ENCODE measurements around the gene SPNS2.

Gene SPNS2

GRCh38 chr17:4551141-4551540 lies 52.5 kb downstream of the SPNS2 start:
- Histone ChIP-seq H3K27ac (ENCODE audit: low read depth, low read length) (no peak overlapping the region), H2BK15ac (replicated peaks; ENCODE audit: low read depth) (no peak overlapping the region), H3K18ac (ENCODE audit: low read length) (no peak overlapping the region), H4K8ac (ENCODE audit: low read depth, low read length) (no peak overlapping the region), H3K23ac (ENCODE audit: low read length) (no peak overlapping the region), H2BK120ac (ENCODE audit: low read depth, low read length) (no peak overlapping the region), H3K56ac (ENCODE audit: low read length) (no peak overlapping the region), H3K4me1 (ENCODE audit: control insufficient read depth, low read depth, low read length) (peaks cover 3% of the 10 kb centered on the region), H3K27me3 (ENCODE audit: insufficient read depth, low read length, poor library complexity) (no peaks in the 10 kb centered on the region), H3K4ac (ENCODE audit: low read depth, low read length) (no peak overlapping the region), H3K79me1 (ENCODE audit: low read length) (peaks cover 20% of the 10 kb centered on the region), H2AK5ac (ENCODE audit: low read length) (no peak overlapping the region), H3K9ac (ENCODE audit: low read length) (no peak overlapping the region), H3K79me2 (ENCODE audit: control insufficient read depth, insufficient read depth, low read length) (peaks cover 23% of the 10 kb centered on the region), H3K4me3 (ENCODE audit: low read length) (no peak overlapping the region), H3K36me3 (ENCODE audit: control insufficient read depth, insufficient read depth, low read length) (peaks cover 31% of the 10 kb centered on the region), H2BK5ac (ENCODE audit: low read length) (no peak overlapping the region), H4K5ac (ENCODE audit: low read length) (no peak overlapping the region), H3K4me2 (ENCODE audit: low read length) (no peak overlapping the region)
- peak; percentile 60 for DNase-seq
- WGBS (ENCODE audit: extremely low coverage, insufficient coverage, low lambda C conversion rate), result no CpG with 5 or more reads among the region's 8 CpGs

DNA sequence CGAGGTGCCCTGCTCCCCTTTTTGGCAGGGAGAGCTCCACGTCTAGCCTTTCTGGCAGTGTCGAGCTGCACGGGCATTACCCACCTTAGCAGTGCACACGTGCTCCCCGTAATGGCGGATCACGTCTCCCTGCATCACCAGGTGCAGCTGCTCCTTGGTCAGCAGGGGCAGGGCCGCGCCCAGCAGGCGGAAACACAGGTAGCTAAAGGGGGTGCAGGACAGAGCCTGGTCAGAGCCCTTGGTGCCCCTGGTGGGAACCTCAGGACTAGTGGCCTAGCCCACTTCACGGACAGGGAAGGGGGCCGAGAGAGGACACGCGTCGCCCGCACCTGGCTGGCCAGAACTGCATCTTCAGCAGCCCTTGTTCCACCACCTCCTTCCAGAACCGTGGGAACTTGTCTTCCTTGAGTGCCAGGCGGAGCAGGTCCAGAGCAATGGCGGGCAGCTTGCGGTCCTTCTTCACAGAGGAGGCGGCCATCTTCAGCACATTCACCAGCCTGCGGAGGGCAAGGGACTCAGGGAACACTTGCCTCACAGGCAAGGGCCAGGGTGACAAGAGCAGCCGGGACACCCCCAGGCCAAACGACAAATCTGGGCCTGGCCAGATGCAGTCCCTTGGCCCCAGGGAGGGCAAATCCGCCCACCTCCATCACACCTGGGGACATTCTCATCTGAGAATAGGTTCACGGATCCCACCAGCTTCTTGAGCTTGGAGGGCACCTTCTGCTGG lies 53.3 kb downstream of the SPNS2 start:
- Histone ChIP-seq H3K9ac (ENCODE audit: low read length) (no peak overlapping the region), H3K27me3 (ENCODE audit: insufficient read depth, low read length, poor library complexity) (no peaks in the 10 kb centered on the region)
- no CpG with 5 or more reads among the region's 27 CpGs for WGBS (ENCODE audit: extremely low coverage, insufficient coverage, low lambda C conversion rate)

DNA sequence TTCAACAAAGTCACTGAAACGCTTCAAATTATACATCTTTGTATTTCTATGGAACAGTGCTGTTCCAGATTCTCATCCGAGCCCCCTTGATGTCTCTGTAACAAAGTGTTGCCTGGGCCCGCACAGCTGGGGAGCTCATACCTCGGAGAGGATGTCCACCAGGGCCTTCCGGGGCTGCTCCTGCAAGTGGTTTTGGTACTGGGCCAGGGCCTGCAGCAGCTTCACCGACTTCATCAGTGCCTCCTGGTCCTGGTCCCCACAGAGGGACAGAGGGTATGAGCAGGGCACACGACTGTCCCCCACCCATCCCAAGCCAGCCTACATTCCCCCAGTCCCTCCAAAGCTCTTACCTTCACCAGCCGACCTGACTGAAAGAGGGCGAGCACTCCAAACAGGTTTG lies 55.0 kb downstream of the SPNS2 start:
- peak overlapping the region; percentile 99 for H3K56ac ChIP-seq (ENCODE audit: low read length)
- H2BK120ac ChIP-seq (ENCODE audit: low read depth, low read length), result no peak overlapping the region
- H2BK15ac ChIP-seq (replicated peaks; ENCODE audit: low read depth), result no peak overlapping the region
- H3K18ac ChIP-seq (ENCODE audit: low read length), result no peak overlapping the region
- no peak overlapping the region for H3K23ac ChIP-seq (ENCODE audit: low read length)
- H3K79me1 ChIP-seq (ENCODE audit: low read length), result peaks cover 18% of the 10 kb centered on the region
- H2BK5ac ChIP-seq (ENCODE audit: low read length), result no peak overlapping the region
- no peak overlapping the region for H4K8ac ChIP-seq (ENCODE audit: low read depth, low read length)
- H4K5ac ChIP-seq (ENCODE audit: low read length), result no peak overlapping the region
- peaks cover 22% of the 10 kb centered on the region for H3K36me3 ChIP-seq (ENCODE audit: control insufficient read depth, insufficient read depth, low read length)
- peaks cover 3% of the 10 kb centered on the region for H3K4me1 ChIP-seq (ENCODE audit: control insufficient read depth, low read depth, low read length)
- no peaks in the 10 kb centered on the region for H3K27me3 ChIP-seq (ENCODE audit: insufficient read depth, low read length, poor library complexity)
- peak overlapping the region; percentile 97 for H3K9ac ChIP-seq (ENCODE audit: low read length)
- H3K79me2 ChIP-seq (ENCODE audit: control insufficient read depth, insufficient read depth, low read length), result peaks cover 23% of the 10 kb centered on the region
- H3K4me3 ChIP-seq (ENCODE audit: low read length), result no peak overlapping the region
- no peak overlapping the region for H3K4ac ChIP-seq (ENCODE audit: low read depth, low read length)
- no CpG with 5 or more reads among the region's 9 CpGs for WGBS (ENCODE audit: extremely low coverage, insufficient coverage, low lambda C conversion rate)
- DNase-seq, result no peak
- peak overlapping the region; percentile 74 for H3K4me2 ChIP-seq (ENCODE audit: low read length)
- no peak overlapping the region for H3K27ac ChIP-seq (ENCODE audit: low read depth, low read length)
- no peak overlapping the region for H2AK5ac ChIP-seq (ENCODE audit: low read length)

More for the DNA sequence above, 53.3 kb downstream of the SPNS2 start:
- peaks cover 20% of the 10 kb centered on the region for H3K79me1 ChIP-seq (ENCODE audit: low read length)
- peaks cover 3% of the 10 kb centered on the region for H3K4me1 ChIP-seq (ENCODE audit: control insufficient read depth, low read depth, low read length)
- peaks cover 23% of the 10 kb centered on the region for H3K79me2 ChIP-seq (ENCODE audit: control insufficient read depth, insufficient read depth, low read length)
- H3K56ac ChIP-seq (ENCODE audit: low read length), result no peak overlapping the region
- no peak overlapping the region for H3K4ac ChIP-seq (ENCODE audit: low read depth, low read length)
- H3K4me3 ChIP-seq (ENCODE audit: low read length), result no peak overlapping the region
- no peak overlapping the region for H3K4me2 ChIP-seq (ENCODE audit: low read length)
- H2BK15ac ChIP-seq (replicated peaks; ENCODE audit: low read depth), result no peak overlapping the region
- peaks cover 30% of the 10 kb centered on the region for H3K36me3 ChIP-seq (ENCODE audit: control insufficient read depth, insufficient read depth, low read length)
- no peak overlapping the region for H2BK120ac ChIP-seq (ENCODE audit: low read depth, low read length)
- DNase-seq, result no peak
- no peak overlapping the region for H3K27ac ChIP-seq (ENCODE audit: low read depth, low read length)
- no peak overlapping the region for H2AK5ac ChIP-seq (ENCODE audit: low read length)
- no peak overlapping the region for H4K5ac ChIP-seq (ENCODE audit: low read length)
- H2BK5ac ChIP-seq (ENCODE audit: low read length), result no peak overlapping the region
- no peak overlapping the region for H3K23ac ChIP-seq (ENCODE audit: low read length)
- H4K8ac ChIP-seq (ENCODE audit: low read depth, low read length), result no peak overlapping the region
- no peak overlapping the region for H3K18ac ChIP-seq (ENCODE audit: low read length)

DNA sequence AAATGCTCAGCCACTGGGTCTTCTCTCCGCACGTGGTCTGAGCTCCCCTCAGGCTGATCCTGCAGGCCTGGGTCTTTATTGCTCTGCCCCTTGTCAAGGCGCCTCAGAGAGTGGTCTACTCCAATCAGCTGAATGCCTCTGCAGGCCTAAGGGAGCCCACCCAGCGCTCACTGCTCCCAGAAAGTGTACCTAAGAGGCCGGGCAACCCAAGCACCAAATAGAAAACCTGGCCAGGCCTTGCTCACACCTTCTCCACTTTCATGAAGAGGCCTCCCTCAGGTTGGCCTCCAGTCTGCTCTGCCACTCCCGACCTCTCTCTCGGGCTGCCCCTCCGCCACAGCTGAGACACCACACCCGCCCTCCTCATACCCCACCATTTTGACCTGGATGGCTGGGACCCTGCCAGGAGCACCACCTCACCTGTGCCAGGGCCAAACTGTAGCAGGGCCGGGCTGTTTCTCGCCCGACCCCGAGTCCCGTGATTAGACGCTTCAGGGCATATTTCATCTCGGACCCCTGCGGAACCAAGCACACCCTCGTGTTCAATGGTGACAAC lies 55.8 kb downstream of the SPNS2 start:
- Histone ChIP-seq H2BK120ac (ENCODE audit: low read depth, low read length) (no peak overlapping the region), H3K79me2 (ENCODE audit: control insufficient read depth, insufficient read depth, low read length) (peaks cover 23% of the 10 kb centered on the region), H2BK15ac (replicated peaks; ENCODE audit: low read depth) (no peak overlapping the region), H3K23ac (ENCODE audit: low read length) (no peak overlapping the region), H4K5ac (ENCODE audit: low read length) (no peak overlapping the region), H3K9ac (ENCODE audit: low read length) (peak overlapping the region; percentile 97), H3K36me3 (ENCODE audit: control insufficient read depth, insufficient read depth, low read length) (peaks cover 18% of the 10 kb centered on the region), H2AK5ac (ENCODE audit: low read length) (peak overlapping the region; percentile 71), H3K4me3 (ENCODE audit: low read length) (peak overlapping the region; percentile 99), H3K56ac (ENCODE audit: low read length) (peak overlapping the region; percentile 99), H3K27me3 (ENCODE audit: insufficient read depth, low read length, poor library complexity) (no peaks in the 10 kb centered on the region), H3K4me2 (ENCODE audit: low read length) (peak overlapping the region; percentile 74), H4K8ac (ENCODE audit: low read depth, low read length) (no peak overlapping the region), H3K27ac (ENCODE audit: low read depth, low read length) (no peak overlapping the region), H2BK5ac (ENCODE audit: low read length) (no peak overlapping the region), H3K79me1 (ENCODE audit: low read length) (peaks cover 16% of the 10 kb centered on the region), H3K4me1 (ENCODE audit: control insufficient read depth, low read depth, low read length) (peaks cover 3% of the 10 kb centered on the region), H3K4ac (ENCODE audit: low read depth, low read length) (peak overlapping the region; percentile 85), H3K18ac (ENCODE audit: low read length) (no peak overlapping the region)
- no CpG with 5 or more reads among the region's 18 CpGs for WGBS (ENCODE audit: extremely low coverage, insufficient coverage, low lambda C conversion rate)
- no peak for DNase-seq

DNA sequence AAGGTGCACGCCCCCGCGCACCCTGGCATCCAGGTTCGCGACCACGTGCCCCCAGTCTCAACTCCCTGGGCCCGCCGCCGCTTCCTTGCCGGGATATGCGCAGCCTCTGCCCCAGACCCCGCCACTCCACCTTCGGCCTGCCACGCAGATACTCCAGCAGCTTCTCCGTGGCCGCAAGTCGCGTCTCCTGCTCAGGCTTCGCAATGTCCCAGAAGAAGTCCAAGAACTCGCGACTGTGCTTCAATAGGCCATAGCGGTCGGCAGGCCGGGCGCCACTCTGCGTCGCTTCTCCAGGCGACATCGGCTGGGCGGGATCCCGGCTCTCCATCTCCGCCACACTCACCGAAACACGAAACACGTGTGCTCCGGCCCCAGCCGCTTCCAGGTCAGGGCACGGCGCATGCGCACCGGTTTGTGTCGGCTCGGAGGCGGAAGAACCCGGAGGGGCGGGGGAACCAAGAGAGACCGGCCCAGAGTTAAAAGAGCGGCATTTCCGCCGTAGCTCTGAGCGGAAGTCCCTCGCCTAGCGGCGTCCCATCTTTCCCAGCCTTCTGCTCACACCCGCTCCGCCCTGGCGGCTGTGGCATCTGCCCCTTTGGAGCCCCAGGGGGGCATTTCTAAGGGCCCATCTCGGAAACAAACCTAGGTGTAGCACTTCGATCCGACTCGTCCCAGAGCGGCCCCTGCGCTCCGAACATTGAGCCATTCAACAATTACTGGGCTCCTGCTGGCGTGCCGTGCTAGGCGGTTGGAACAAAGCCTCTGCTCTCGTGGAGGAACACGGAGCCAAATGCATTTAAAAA lies 56.5 kb downstream of the SPNS2 start, which contains the start of gene MYBBP1A:
TSS of gene MYBBP1A (minus strand) at position 388 of the 803 bp plus-strand sequence. CDS start at position 328, 60 bp downstream.
- peaks cover 16% of the 10 kb centered on the region for H3K79me1 ChIP-seq (ENCODE audit: low read length)
- peaks cover 14% of the 10 kb centered on the region for H3K36me3 ChIP-seq (ENCODE audit: control insufficient read depth, insufficient read depth, low read length)
- H3K4me1 ChIP-seq (ENCODE audit: control insufficient read depth, low read depth, low read length), result peaks cover 3% of the 10 kb centered on the region
- no peak within 1 kb of the TSS for H2BK15ac ChIP-seq (replicated peaks; ENCODE audit: low read depth)
- H3K27me3 ChIP-seq (ENCODE audit: insufficient read depth, low read length, poor library complexity), result no peaks in the 10 kb centered on the region
- no peak within 1 kb of the TSS for H2BK5ac ChIP-seq (ENCODE audit: low read length)
- peak within 1 kb of the TSS; percentile 99 for H3K56ac ChIP-seq (ENCODE audit: low read length)
- peak within 1 kb of the TSS; percentile 60 for H4K8ac ChIP-seq (ENCODE audit: low read depth, low read length)
- peak within 1 kb of the TSS; percentile 74 for H3K4me2 ChIP-seq (ENCODE audit: low read length)
- peak within 1 kb of the TSS; percentile 71 for H2AK5ac ChIP-seq (ENCODE audit: low read length)
- WGBS (ENCODE audit: extremely low coverage, insufficient coverage, low lambda C conversion rate), result no CpG with 5 or more reads among the region's 69 CpGs
- peak within 1 kb of the TSS; percentile 64 for H3K27ac ChIP-seq (ENCODE audit: low read depth, low read length)
- H3K9ac ChIP-seq (ENCODE audit: low read length), result peak within 1 kb of the TSS; percentile 97
- H3K4me3 ChIP-seq (ENCODE audit: low read length), result peak within 1 kb of the TSS; percentile 99
- peak within 1 kb of the TSS; percentile 85 for H3K4ac ChIP-seq (ENCODE audit: low read depth, low read length)
- peaks cover 23% of the 10 kb centered on the region for H3K79me2 ChIP-seq (ENCODE audit: control insufficient read depth, insufficient read depth, low read length)
- H2BK120ac ChIP-seq (ENCODE audit: low read depth, low read length), result no peak within 1 kb of the TSS
- H3K23ac ChIP-seq (ENCODE audit: low read length), result peak within 1 kb of the TSS; percentile 100
- peak within 1 kb of the TSS; percentile 69 for H3K18ac ChIP-seq (ENCODE audit: low read length)
- peak; percentile 98 for DNase-seq
- peak within 1 kb of the TSS; percentile 88 for H4K5ac ChIP-seq (ENCODE audit: low read length)

Measured in mesendoderm (in vitro differentiated cells).